ENCODE data around the gene TBPL2.
"Not testable (repeated sequence)": the region's sequence is repeated elsewhere in the genome, so short reads cannot be mapped to it uniquely, and the experiment has no call there.

TBPL2 gene

GRCh38 chr14:55440385-55440784, at the start of gene TBPL2:
TSS of gene TBPL2 (minus strand) at chr14:55440616. CDS start at chr14:55440449, 167 bp downstream.
- DNase-seq: no peak

- no peak for DNase-seq
Measured at GRCh38 chr14:55488204-55488603, 47.8 kb upstream of the TBPL2 start.

DNA sequence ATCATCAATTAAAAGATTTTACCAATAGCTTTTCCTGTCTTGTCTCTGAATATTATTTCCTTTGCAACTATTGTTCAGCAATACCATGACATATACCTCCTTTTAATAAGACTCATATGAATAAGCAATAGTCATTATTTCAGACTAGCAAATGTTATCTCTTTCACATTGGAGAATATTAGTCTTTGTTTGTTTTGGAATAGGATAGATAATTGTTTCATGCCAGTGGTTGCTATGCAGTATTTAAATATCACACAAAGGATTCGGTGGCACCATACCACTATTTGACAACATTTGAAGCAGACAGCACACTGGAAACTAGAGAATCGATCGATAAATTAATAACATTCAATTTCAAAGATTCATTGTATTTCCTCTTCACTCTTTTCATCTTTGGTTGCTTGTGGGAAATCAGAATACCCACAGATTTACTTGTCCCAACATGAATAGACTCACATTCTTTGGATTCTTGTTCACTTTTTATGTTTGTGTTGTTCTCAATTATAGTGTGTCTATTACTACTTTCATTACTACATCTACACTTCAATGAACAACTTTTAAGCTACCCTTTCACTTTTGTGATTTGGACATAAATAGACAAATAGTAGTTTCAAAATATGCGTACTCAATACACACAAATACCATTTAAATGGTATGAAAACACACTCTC, 42.7 kb upstream of the TBPL2 start:
- DNase-seq: no peak

- DNase-seq: no peak
Measured at GRCh38 chr14:55481769-55482168, 41.4 kb upstream of the TBPL2 start.

- no peak for DNase-seq
Measured at GRCh38 chr14:55477680-55478079, 37.3 kb upstream of the TBPL2 start.

- DNase-seq: not testable (repeated sequence)
Measured at GRCh38 chr14:55476448-55476847, 36.0 kb upstream of the TBPL2 start.

GRCh38 chr14:55473786-55474185, 33.4 kb upstream of the TBPL2 start:
- DNase-seq: no peak

DNA sequence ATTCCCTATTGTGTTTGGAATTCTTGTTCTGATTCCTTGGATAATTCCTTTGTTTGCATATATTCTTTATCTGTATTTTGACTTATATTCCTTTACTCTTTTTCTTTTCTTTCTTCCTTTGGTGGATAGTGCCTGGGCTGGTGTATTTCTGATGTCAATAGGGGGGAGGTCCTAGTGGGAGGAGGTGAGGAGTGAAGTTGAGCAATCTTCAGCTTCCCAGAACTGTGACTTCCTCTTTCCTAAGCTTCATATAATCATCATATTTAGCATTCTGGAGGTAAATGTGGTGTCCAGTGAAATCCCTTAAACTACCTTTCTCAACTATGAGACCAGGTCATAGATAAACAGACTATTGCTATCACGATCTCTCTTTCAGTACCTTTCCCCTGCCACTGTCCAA, 29.6 kb upstream of the TBPL2 start:
- DNase-seq: peak; percentile 23

DNA sequence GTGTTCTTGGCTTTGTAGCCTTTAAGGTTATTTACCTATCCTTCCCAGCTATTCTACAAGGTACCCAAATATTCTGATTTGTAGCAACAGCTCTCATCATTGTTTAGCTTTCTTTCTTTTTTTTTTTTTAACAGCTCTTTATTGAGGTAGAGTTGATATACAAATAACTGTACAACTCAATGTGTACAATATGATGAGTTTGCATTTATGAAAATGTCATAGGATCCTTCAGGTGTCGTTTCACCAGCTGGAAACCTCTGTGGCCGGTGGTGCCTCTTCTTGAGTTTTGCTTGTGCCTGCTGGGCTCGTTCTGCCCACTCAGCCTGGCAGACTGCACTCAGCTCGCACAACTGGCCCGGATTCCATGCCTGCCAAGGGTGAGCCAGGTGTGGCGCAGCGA, 26.9 kb upstream of the TBPL2 start:
- no peak for DNase-seq

DNA sequence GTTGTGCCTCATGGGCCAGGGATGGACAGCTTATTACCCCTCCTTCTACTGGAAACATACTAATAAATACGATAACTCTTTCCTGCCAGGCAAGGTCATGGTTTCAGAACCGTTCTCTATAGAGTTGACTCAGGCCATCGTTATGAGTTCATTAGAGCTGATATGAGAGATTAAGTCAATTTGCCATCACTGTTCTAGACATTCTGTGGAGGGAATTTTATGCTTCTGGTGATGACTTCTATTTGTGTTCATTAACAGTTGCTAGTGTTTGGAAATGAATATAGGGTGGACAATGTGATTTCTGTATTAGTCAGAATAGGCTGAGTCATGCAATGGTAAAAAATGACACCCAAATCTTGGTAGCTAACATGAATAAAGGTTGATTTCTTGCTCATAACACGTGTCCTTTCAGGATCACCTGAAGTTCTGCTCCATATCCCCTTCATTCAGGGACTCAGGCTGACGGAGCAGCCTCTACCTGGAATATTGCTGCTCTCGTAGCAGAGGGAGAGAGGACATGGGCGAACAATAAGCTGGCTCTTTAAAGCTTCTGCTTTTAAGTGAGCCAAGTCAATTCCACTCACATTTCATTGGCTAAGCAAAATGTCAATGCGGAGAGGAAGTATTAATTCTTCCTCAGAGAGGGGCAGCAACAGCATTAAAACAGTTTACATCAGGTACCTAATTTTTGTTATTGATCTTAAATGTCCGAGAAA, 18.5 kb upstream of the TBPL2 start:
- DNase-seq: no peak

GRCh38 chr14:55457496-55457895, 17.1 kb upstream of the TBPL2 start:
- DNase-seq: no peak

GRCh38 chr14:55456411-55456810, 16.0 kb upstream of the TBPL2 start:
- DNase-seq: not testable (repeated sequence)

- DNase-seq: no peak
Measured at GRCh38 chr14:55454264-55455002, 14.0 kb upstream of the TBPL2 start.

GRCh38 chr14:55451950-55452349, 11.5 kb upstream of the TBPL2 start:
- no peak for DNase-seq

DNA sequence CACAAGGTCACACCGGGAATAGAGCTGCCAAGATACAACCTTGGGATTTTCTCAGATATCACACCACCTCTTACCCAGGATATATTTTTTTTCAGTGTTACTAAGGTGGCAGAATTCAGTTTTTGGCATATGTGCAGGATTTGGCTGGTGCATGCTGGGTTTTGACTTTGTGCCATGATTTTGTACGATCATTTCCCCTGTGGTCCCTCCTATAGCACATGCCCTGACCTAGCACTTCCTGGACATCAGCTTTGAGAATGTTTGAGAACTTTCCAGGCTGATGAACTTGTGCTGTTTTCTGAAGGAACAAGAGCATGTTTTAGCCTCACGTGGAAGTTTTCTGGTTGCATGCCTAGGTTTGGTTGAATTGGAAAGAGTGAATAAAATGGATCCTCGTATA, 11.0 kb upstream of the TBPL2 start:
- no peak for DNase-seq

GRCh38 chr14:55450987-55451386, 10.6 kb upstream of the TBPL2 start:
- DNase-seq: no peak

GRCh38 chr14:55450539-55450938, 10.1 kb upstream of the TBPL2 start:
- no peak for DNase-seq

DNA sequence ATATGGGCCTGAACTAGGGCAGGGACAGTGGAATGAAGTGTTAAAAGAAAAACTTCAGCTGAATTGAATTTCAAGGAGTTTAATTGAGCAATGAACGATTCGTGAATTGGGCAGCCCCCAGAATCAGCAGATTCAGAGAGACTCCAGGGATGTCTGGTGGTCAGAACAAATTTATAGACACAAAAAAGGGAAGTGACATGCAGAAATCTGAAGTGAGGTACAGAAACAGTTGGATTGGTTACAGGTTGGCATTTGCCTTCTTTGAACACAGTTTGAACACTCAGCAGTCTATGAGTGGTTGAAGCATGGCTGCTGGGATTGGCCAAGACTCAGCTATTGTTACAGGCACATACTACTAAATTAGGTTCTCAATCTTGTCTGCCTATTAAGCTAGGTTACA, 9.7 kb upstream of the TBPL2 start:
- DNase-seq: no peak

DNA sequence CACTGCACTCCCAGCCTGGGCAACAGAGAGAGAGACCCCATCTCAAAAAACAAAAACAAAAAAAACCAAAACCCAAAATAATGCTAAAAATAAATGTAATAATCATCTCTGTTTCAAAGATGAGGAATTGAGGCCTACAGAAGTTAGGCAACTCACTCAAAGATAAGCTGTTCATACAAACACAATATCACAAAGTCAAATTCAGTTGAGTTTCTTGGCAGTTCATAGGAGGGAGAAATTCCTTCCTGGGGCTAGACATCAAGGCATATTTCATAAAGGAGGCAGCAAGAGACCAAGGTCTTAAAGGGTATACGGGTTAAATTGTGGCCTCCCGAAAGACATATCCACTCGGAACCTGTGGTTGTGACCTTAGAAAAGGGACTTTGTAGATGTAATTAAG, 8.7 kb upstream of the TBPL2 start:
- no peak for DNase-seq

GRCh38 chr14:55448141-55448614, 7.8 kb upstream of the TBPL2 start:
- DNase-seq: no peak

DNA sequence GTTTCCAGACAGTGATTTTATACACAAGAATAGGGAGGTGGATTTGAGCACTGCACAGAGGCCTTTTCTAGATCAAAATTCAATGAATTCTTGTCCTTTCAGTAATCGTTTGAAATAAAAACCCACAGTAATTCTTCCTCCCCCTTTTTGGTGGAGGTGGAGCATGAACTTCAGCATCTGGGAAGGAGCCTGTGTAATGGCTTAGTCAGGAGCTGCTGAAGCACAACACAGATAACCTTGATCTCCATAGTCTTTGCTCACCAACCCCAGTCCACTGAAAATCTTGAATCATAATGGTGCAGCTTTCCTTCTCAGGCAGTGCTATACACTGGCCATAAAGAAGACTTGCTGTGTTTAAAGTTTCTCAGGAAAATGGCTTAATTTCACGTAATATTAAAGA, 6.4 kb upstream of the TBPL2 start:
- no peak for DNase-seq

DNA sequence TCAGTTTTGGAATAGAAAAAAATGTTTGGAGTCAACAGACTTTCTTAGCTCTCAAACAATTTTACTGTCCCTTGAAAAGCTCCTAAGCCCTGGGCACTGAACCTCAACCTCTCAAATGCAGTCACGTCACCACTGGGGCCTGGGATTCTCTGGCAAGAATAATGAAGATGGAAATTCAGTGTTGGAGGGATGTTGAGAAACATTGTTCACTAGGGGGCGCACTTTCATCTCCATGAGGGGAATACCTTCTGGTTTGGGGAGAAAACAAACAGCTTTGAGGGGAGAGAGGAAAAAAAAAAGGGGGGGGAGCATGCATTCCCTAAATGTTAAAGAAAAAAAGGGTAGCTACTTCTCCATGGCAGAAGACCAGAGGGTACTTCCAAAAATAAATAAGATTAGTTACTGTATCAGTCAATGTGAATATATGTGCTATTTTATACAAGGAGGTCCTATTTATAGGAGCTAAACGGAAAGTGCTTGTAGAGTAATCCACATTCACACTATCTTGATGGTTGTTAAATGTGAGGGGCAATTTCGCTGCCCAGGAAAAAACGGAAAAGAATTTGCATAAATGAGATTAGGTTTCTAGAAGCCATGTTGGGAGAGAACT, 5.8 kb upstream of the TBPL2 start:
- DNase-seq: no peak

- no peak for DNase-seq
Measured at GRCh38 chr14:55441286-55441685, 870 bp upstream of the TBPL2 start.
